GM18861 (cell line): ENCODE data around the gene INPP5D.
A peak's percentile ranks its signal among the peaks of the same experiment; 100 is the strongest.

ENCODE experiments used
- ATAC-seq: cut with Tn5 transposase; IDR thresholded peaks from one replicate; pipeline ENCODE4 v1.9.1; 2021; ENCODE audit not compliant: unreplicated experiment

Gene INPP5D

DNA sequence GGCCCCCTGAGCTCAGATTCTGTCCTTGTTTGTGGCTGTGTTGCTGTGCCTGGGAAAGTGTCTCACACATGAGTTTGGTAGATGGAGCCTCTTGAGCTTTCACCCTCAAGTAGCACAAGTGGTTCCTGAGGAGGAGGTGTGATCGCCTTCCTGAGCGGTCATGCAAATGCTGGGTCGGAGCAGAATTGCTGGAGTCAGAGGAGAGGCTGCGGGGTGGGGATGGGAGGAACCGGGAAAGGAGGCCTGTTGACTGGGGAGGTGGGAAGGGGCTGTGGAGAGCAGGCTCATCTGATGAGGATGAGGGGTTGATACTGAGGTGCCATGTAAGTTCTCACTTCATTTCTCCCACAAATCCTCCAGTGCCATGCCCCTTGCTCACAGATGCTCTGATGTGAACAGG lies 142.9 kb downstream of the INPP5D start:
- ATAC-seq: no peak

DNA sequence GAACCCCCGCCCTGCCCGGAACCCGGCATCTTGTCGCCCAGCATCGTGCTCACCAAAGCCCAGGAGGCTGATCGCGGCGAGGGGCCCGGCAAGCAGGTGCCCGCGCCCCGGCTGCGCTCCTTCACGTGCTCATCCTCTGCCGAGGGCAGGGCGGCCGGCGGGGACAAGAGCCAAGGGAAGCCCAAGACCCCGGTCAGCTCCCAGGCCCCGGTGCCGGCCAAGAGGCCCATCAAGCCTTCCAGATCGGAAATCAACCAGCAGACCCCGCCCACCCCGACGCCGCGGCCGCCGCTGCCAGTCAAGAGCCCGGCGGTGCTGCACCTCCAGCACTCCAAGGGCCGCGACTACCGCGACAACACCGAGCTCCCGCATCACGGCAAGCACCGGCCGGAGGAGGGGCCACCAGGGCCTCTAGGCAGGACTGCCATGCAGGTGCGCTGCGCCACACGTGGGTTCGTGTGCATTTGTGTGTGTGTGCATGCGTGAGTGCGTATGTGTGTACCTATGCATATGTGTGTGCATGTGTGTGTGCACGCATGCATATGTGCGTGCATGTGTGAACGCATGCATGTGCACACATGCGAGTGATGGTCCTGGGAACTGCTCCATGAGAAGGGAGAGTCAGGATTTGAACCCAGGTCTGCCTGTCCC lies 144.3 kb downstream of the INPP5D start:
- ATAC-seq: no peak

DNA sequence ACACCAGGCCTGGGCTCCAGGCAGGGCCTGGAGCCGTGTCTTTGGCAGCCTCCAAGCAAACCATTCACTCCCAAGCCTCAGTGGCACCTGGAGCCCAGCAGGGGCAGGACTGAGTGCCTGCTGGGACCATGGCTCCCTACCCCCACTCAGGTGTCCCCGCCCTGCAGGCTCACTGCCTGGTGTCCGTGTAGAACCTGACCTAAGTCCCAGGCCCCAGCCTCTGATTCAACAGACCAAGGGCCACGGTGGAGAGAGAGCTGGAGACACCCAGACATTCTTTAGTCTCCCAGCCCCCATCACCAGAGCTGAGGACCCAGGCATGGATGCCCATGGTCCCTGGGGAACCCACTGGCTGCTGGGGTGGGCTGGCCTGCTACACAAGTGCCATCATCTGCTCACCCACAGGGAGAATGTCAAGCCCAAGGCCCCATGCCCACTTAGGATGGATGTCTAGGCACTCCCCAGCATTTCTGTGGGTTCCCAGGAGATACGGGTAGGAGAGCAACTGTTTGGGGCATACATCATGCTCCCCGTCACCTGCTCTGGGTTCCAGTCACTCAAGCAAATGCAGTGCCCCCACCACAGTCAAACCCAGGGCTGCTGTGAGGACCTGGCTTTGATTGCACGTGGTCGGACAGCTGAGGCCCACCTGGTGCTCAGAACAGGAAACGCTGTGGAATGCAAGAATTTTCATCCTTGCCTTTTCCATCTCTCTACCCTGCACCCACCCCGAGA lies 148.4 kb downstream of the INPP5D start:
- no peak for ATAC-seq

DNA sequence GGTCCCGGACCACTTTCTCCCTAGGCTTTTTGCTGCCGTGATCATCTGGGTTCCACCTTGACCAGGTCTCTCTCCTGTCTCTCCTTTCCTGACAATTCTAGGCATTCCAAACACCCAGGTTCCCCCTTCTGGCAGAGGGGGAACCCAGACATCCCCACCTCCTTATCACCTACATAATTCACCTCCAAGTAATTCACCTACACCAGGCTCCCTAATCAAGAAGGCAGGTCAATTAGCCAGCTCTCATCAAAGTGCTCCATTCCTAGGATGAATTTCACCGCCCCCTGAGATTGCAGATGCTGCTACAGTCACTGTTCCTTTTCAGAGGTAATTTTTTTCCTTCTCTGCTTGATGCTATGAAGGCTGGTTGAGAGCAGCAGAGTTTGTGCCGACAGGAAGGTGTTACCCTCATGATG lies 149.0 kb downstream of the INPP5D start:
- no peak for ATAC-seq

DNA sequence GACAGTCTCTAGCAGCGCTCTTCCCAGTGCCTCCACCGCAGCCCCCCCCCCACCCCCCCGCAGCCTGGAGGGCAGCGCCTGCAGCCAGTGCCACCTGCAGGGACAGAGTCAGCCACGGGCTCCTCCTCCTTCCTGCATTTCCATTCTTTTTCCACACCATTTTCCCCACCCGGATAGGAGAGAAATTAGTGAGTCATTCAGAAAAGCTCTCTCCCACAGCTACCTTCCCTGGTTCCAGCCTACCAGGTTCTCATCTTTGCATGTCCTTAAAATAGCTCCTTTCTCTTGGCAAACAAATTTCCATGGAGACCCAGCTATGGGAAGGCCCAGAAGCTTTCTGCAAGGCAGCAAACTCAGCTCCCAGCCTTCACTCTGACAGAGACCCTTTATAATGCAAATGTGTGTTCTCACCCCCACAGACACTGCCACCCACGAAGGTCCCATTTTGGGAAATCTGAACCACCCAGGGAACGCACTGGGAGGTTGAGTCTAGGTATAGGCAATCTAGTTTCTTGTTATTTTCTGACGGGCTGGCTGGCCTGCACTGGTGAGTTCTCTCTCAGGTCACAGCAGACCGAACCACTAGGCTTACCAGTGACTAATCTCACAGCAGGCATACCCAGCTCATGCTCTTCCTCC lies 149.5 kb downstream of the INPP5D start:
- no peak for ATAC-seq

DNA sequence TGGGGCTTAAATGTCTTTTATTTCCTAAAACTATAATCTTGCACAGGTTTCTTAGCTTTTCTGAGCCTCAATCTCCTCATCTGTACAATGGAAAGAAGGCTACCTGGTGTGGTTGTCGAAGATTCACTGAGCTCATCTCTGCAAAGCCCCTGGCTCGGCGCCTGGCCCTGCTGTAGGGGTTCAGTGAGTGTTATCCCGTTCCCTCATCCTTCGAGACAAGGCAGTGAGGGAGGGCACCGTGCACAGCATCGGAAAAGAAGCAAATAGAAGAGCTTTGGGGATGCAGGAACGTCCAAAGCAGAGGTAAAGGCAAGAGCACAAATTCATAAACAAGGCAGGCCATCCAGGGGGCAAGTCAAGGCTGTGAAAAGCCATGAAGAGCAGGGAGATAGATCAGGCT lies 150.1 kb downstream of the INPP5D start:
- no peak for ATAC-seq

DNA sequence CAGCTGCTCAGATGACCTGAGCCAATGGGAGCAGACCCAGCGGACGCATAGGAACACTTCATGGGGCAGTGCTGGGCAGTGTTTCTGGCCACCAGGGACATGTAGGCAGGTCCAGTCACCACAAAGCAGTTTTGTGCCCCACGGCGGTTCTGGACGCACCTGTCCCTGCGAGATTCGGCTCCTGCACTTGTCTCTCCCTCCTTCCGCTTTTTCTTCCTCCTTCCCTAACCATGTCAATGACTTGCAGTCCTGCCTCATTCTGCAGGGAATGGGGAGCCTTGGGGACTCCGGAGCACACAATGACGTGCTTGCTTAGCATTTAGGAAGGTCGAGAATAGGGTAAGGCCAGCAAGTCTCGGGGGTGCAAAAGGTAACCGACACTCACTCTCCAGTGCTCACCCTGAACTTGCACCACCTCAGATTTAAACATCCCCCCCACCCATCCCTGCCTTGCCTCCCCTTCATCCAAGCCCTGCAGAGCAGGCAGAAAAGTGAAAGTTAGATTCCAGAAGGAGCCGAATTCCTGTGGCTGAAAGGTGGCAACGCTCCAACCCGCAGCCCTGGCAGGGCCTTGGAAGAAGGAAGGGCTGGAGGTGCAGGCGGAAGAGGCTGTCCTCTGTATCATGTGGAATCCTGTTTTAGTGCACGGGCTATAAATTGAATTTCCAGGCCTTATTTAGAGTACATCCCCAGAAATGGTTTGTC lies 150.9 kb downstream of the INPP5D start:
- no peak for ATAC-seq

DNA sequence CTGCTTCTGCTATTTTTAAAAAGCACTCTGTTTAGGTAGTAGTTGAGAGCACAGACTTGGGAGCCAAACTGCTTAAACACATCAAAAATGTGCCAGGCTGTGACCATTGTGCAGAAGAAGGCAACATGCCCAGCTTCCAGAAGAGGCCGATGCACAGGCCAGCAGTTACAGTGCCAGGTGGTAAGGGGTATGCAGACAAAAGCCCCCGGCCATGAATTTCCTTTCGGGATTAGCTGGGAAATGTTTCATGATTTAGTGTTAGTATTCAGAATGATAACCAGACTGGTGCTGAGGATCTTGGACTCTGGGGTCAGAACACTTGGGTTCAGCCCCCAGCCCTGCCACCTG lies 151.4 kb downstream of the INPP5D start:
- no peak for ATAC-seq

DNA sequence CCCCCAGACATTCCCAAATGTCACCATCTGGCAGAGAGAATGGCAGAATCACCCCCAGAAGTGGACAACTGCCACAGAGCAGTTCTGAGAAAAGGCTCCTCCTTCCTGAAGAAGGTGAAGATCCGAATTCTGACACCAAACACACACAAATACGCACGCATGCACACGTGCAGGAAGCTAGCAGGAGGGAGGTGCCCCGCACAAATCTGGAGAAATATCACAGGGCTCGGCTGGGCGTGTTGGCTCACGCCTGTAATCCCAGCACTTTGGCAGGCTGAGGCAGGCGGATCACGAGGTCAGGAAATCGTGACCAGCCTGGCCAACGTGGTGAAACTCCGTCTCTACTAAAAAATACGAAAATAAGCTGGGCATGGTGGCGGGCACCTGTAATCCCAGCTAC lies 152.9 kb downstream of the INPP5D start:
- ATAC-seq: no peak

DNA sequence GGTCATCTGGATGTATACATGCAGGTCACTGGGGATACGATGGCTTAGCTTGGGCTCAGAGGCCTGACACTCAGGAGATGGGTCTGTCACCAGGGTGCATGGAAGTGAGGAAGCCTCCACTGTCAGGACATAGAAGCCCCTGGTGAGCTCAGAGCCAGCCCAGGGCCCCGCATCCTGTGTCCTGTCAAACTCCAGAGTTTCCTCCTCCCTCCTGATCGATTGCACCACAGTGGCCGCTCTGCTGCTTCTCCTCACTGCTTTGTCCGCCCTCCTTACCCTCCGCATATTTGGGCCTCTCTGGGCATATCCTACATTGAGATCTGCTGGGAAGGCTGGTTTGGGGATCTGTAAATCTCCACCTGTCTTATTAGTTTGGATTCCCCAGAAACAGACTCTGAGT lies 153.8 kb downstream of the INPP5D start:
- no peak for ATAC-seq

DNA sequence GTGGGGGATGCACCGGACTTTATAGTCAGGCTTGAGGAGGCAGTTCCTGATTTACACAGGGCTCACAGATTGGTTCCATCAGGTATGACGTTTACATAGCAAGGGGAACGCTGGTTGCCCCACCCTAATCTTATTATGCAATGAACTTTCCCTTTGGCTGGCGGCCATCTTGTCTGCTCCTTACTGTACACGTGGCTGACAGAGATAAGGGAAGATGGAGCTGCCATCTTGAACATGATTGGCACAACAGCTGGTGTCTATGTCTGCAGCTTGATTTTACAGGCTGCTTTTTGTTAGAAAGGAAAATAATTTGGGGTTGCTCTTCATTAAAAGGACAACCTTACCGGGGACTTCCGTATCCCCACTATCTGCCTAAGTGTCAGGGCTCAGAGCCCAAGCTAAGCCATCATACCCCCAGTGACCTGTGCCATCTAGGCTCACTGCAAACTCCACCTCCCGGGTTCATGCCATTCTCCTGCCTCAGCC lies 157.8 kb downstream of the INPP5D start:
- no peak for ATAC-seq

DNA sequence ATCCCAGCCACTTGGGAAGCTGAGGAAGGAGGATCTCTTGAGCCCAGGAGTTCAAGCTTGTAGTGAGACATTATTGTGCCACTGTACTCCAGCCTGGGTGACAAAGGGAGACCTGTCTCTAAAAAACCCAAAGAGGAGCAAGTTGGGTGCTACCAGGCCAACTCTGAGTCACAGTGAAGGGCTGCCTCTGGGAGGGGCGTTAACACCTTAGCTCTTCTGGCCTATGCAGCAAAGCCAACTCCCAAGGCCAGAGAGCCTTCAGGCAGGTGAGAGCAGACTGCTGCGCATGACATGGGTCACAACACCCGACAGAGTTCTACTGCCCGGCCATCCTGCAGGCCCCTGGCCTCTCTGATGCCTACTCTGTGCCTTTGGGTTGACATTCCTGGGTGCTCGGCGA lies 158.7 kb downstream of the INPP5D start:
- ATAC-seq: no peak

DNA sequence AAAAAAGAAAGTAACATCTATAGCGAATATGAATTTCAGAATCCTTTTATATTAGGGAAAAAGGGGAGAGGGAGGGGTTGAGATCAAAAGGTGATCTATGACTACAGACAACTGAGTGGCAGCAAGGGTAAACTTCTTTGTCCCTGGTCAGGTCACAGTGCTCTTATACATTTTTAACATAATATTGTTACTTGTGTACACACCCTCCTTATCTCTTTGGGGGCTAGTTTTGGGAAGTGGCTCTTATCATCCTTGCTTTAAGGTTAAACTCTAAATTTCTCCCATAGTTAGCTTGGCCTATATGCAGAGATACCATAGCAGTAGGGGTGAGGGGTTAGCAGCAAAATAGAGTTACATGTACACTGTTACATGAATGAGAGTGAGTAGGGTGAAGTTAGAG lies 159.7 kb downstream of the INPP5D start:
- ATAC-seq: no peak

DNA sequence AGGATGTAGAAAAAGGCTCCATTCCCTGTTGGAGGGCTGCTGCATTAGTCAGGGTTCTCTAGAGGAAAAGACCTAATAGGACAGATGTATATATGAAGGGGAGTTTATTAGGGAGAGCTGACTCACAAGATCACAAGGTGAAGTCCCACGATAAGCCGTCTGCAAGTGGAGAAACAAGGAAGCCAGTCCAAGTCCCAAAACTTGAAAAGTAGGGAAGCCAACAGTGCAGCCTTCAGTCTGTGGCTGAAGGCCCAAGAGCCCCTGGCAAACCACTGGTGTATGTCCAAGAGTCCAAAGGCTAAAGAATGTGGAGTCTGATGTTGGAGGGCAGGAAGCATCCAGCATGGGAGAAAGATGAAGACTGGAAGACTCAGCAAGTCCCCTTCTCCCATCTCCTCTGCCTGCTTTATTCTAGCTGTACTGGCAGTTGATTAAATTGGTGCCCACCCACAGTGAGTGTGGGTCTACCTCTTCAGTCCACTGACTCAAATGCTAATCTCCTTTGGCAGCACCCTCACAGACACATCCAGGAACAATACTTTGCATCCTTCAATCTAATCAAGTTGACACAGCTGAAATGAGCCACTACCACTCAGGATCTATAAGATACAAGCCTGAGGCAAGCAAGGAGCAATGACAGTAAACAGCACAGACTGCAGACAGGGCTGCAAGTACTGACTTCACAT lies 161.4 kb downstream of the INPP5D start:
- no peak for ATAC-seq

DNA sequence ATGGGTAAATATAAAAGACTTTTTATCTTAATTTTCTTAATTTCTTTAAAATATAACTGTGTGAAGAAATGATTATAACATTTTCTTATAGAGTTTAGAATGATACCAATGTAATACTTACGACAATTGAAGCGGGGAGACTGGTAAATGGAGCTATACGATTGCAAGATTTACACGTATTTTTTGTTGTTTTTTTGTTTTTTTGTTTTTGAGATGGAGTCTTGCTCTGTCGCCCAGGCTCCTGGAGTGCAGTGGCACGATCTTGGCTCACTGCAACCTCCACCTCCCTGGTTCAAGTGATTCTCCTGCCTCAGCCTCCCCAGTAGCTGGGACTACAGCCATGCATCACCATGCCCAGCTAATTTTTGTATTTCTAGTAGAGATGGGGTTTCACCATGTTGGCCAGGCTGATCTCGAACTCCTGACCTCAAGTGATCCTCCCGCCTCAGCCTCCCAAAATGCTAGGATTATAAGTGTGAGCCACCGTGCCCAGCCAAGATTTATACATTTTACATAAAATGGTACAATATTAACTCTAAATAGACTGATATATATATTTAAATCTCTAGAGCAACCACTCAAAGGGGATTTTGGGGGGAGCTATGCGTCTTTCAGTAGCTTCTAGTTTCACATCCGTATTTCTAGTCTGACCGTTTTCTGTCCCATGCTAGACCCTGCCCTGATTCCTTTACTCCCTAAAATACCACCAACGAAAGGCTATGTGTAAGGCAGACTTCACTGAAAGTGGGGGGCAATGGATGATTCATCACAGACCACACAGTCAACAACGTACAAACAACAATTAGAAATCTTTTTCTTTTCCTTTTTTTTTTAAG lies 163.1 kb downstream of the INPP5D start:
- peak; percentile 82 for ATAC-seq

DNA sequence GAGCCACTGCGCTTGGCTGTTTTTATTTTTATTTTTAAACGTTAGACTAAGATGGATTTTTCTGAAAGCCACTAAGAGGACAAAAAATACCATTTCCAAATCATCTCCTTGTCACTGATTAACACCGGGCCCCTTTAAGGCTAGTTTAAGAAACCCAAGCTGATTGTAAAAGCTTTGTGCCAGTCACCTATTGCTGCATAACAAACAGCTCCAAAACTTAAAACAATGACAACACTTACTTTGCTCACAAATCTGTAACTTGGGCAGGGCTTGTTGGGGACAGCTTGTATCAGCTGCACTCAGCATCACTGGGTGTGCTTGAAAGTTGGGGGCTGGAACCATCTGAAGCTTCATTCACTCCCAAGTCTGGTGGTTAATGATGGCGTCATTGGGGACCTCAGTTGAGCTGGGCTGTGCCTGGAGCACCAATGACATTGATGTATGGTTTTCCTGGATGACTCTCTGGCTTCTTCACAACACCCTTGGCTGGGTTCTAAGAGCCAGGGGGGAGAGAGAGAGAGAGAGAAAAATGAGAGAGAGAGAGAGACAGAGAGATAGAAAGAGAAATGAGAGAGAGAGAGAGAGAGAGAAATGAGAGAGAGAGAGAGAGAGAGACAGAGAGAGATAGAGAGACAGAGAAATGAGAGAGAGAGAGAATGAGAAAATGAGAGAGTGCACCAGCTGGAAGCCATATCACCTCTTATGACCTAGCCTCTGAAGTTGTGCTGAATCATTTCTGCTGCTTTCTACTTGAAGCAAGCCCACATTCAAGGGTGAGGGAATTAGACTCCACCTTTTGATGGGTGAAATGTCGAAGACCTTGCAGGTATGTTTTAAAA lies 165.3 kb downstream of the INPP5D start:
- no peak for ATAC-seq

DNA sequence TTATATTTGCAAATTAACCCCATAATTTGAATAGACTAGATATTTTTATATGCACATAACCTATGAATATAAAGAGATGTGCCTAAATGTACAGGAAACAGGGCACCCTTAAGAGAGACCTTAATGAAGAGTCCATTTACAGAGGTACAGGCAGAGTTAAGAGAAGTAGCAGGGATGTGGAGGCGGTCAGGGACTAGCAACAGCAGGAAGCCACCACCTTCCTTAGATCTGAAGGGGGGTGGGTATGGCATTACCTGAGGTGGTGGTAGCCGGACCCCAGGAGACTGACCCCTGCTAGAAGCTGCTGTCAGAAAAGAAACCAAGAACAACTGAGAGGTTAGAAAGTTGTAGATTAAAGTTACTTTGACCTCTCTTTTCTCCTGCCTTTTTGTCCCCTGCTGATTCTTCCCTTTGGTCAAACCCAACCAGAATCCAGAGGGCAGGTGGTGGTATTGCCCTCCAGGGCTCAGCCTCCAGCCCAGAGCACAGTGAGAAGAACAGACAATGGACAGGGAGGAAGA lies 166.4 kb downstream of the INPP5D start:
- no peak for ATAC-seq

DNA sequence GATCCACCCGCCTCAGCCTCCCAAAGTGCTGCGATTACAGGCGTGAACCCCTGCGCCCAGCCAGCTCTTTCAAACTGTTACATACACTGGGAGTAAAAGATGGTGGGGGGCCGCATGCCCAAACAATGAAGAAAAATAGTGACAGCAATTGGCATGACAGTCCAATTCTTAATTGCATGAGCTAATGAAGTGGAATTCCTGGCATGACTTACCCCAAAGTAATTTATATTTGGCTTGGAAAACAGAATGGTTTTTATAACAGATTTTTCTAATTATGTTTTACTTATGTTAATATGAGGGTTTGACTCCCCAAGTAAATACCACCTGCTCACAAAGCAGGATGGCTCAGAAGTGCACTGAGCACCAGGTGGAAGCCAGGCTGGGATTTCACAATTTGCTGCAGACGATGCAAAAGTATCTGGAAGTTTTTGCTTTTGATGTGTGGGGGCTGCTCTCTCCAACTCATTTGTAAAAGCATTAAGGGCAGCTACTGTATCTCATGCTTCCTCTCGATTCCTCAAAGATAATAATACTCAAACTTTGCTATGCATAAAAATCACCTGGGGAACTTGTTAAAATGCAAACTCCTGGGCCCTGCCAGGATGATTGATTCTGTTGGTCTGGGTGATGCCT lies 167.3 kb downstream of the INPP5D start:
- no peak for ATAC-seq

DNA sequence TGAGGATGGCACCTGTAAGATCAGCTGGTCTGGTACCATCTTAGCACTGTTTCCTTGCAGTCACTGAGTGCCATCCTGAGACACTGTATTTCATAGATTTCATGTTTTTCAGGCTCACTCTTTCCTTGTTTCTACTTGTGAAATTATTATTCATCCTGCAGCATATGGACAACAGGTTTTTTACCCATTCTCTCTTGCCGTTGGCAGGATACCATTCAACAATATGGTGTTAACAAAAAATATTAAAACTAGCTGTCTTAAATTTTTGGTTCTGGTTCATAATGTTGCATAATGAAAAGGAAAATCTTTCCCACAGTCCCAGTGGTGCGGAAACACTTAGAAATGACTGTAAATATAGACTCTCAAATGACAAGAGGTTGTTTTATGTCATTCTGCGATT lies 168.2 kb downstream of the INPP5D start:
- ATAC-seq: no peak
